Tibial artery (tissue), 4 donors: ENCODE measurements around the gene SDHA.
"Not testable (repeated sequence)": the region's sequence is repeated elsewhere in the genome, so short reads cannot be mapped to it uniquely, and the experiment has no call there.

Experiments used
- DNase-seq, 2 donors: peaks; one replicate each; pipeline ENCODE4 v3.0.0-alpha.2; 2019
- H3K27ac ChIP-seq, 2 donors: fragments of 200-600 bp; sonication (generic) in 1 of 2; 1 replicate in 1 of 2; 2 replicates in 1 of 2; pipeline ENCODE4 v1.5.1; 2018 to 2019; ENCODE audit warnings: mild to moderate bottlenecking in 1 of 2
- H3K27me3 ChIP-seq, 2 donors: fragments of 200-600 bp; sonication (generic) in 1 of 2; one replicate each; pipeline versions ENCODE4 v1.5.1 to v1.6.0; 2016 to 2019
- H3K36me3 ChIP-seq, 3 donors: fragments of 200-600 bp; sonication (generic) in 2 of 3; one replicate each; pipeline ENCODE4 v1.5.1; 2016 to 2019; ENCODE audit warnings: mild to moderate bottlenecking in 2 of 3
- H3K4me1 ChIP-seq, 4 donors: fragments of 200-600 bp; sonication (generic) in 2 of 4; 1 replicate in 3 of 4; 2 replicates in 1 of 4; pipeline ENCODE4 v1.5.1; 2016 to 2019
- H3K4me3 ChIP-seq, 2 donors: fragments of 200-600 bp; sonication (generic) in 1 of 2; 1 replicate in 1 of 2; 2 replicates in 1 of 2; pipeline ENCODE4 v1.5.1; 2018 to 2019; ENCODE audit warnings: mild to moderate bottlenecking in 2 of 2
- H3K9me3 ChIP-seq, 3 donors: fragments of 200-600 bp; sonication (generic) in 1 of 3; one replicate each; pipeline ENCODE4 v1.5.1; 2016 to 2019
- CTCF ChIP-seq, 2 experiments: fragments of 200-600 bp in 1 of 2; fragments of 450-650 bp in 1 of 2; IDR thresholded peaks; one replicate each; pipeline ENCODE4 v1.5.1; 2017 to 2019; ENCODE audit warnings: antibody characterized with exemption in 2 of 2, mild to moderate bottlenecking in 1 of 2, moderate library complexity in 1 of 2
- intact Hi-C: fragments of 100-400 bp; cut with DNase I; formaldehyde crosslinking; loops from one replicate; pipeline ENCODE4 v1.15.0; 2023; ENCODE audit warnings: low total_unique reads

SDHA gene

DNA sequence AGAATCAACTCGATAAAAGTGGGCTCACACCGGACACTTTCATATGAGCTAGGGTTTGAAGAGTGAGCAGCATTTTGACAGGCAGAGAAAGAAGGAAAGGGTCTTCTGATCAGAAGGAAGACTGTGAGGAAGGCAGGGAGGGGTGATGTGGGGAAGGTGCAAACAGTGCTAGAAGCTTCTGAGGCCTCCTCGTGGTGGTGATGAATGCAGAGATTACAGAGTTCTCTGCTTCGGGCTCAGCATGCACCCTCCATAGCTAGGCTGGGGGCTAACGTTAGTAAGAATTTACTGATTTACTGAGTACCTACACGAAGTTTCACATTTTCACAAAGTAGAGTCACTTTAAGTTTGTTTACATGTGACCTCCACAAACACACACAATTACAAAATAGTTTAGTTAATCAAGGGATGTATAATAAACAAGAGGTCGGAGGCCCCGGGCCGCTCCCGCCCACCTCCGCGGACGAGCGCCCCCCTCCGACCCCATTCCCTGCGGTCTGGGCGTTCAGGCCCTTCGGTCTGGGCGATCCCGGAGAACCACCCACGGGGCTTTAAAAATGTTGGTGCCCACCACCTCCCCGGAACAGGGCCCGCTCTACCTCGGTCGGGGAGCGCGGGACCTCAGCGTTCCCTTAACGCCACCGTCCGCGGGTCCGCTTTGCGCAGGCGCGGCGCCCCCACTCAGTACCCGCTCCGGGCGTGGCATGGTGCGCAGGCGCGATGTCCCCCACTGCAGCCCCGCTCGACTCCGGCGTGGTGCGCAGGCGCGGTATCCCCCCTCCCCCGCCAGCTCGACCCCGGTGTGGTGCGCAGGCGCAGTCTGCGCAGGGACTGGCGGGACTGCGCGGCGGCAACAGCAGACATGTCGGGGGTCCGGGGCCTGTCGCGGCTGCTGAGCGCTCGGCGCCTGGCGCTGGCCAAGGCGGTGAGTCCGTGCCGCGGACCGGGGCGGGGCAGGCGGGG lies at the start of gene SDHA, which contains the start of gene CCDC127:
Gene SDHA (plus strand): TSS at position 827 of the 963 bp plus-strand sequence. CDS start 36 bp downstream, at position 863.
Gene CCDC127 (minus strand): TSS at position 660 of the 963 bp plus-strand sequence. CDS start 1,304 bp downstream, outside the sequence.
- peaks cover 0 to 13% (median 6%) of the 10 kb centered on the region in 3 donors for H3K36me3 ChIP-seq
- intact Hi-C loops = loop anchor here (2.0 to 5.0 kb wide), 2 partner anchors 29 to 55 kb away; partner anchors contain the start of gene PDCD6
- H3K4me1 ChIP-seq = peaks cover 0 to 47% (median 18%) of the 10 kb centered on the region in 4 donors
- H3K4me3 ChIP-seq = peak within 1 kb of the TSS; percentile 73 to 95
- H3K27me3 ChIP-seq, H3K9me3 ChIP-seq: not testable (repeated sequence)
- peak within 1 kb of the TSS; percentile 78 to 86 for H3K27ac ChIP-seq
- peak; percentile 7 to 18 for TF ChIP-seq CTCF (IDR thresholded peaks at IDR 0.05)
- DNase-seq = peak; percentile 95 to 98

DNA sequence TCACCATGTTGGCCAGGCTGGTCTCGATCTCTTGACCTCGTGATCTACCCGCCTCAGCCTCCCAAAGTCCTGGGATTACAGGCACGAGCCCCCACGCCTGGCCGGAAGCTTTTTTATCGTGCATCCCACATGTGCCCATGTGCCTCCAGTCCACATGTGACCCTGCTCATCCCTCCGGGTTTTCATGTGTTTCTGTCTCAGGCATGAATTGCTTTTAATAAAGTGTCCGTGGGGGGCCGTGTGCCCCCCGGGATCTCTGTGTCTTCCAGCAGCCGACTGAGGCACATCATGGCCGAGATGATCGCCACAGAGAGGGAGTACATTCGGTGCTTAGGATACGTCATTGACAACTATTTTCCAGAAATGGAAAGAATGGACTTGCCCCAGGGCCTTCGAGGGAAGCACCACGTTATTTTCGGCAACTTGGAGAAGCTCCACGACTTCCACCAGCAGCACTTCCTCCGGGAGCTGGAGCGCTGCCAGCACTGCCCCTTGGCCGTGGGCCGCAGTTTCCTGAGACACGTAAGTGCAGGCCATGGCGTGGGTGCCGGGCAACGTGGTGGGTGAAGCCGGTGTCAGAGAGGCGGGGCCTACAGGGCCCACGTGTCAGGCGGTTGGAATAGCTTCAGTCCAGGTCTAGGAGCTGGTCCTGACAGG lies 48.9 kb upstream of the SDHA start:
- Histone ChIP-seq H3K9me3 (no peaks in the 10 kb centered on the region), H3K27me3 (peaks cover 0 to 19% of the 10 kb centered on the region in 2 donors), H3K27ac (no peak overlapping the region), H3K4me3 (no peak overlapping the region), H3K4me1 (peaks cover 0 to 11% (median 5%) of the 10 kb centered on the region in 4 donors), H3K36me3 (peaks cover 0 to 6% (median 0%) of the 10 kb centered on the region in 3 donors)
- intact Hi-C loops = no loop called here
- peak; percentile 43 to 77 for DNase-seq
- no peak for TF ChIP-seq CTCF (IDR thresholded peaks at IDR 0.05)

- Histone ChIP-seq H3K4me1 (peaks cover 0 to 11% (median 5%) of the 10 kb centered on the region in 4 donors), H3K4me3 (no peak overlapping the region), H3K27me3 (peaks cover 0 to 19% of the 10 kb centered on the region in 2 donors), H3K36me3 (peaks cover 0 to 6% (median 0%) of the 10 kb centered on the region in 3 donors), H3K9me3 (no peaks in the 10 kb centered on the region), H3K27ac (no peak overlapping the region)
- no peak for DNase-seq
- no peak for TF ChIP-seq CTCF (IDR thresholded peaks at IDR 0.05)
- intact Hi-C loops = no loop called here
Measured at GRCh38 chr5:169728-170094, 48.4 kb upstream of the SDHA start.

DNA sequence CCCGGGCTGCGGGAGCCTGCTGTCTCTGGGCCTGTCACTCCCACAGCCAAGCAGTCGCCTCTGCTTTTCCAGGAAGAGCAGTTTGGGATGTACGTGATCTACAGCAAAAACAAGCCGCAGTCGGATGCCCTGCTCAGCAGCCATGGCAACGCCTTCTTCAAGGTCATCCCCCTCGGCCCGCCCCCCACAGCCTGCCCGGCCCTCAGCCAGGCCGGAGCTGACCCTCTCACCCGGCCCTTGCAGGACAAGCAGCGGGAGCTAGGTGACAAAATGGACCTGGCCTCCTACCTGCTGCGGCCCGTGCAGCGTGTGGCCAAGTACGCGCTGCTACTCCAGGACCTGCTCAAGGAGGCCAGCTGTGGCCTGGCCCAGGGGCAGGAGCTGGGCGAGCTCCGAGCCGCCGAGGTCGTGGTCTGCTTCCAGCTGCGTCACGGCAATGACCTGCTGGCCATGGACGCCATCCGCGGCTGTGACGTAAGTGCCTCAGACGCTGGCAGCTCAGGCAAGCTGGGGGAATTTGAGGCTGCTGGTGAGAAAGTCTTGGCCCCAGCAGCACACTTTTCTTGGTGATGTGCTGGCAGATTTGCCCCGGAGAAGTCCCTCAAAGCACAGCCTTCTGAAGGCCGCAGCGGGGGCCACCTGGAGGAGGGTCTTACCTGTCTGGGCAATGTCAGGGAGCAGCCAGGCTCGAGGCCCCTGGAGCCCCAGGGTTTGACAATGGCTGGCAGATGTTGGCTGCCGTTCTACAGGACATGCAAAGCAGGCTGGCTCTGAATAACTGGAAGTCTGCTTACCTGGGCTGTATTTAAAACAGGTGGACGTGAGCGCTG lies 46.9 kb upstream of the SDHA start:
- H3K9me3 ChIP-seq = no peaks in the 10 kb centered on the region
- H3K27me3 ChIP-seq = peaks cover 0 to 19% of the 10 kb centered on the region in 2 donors
- H3K4me1 ChIP-seq = peaks cover 0 to 11% (median 5%) of the 10 kb centered on the region in 4 donors
- peaks cover 0 to 6% (median 0%) of the 10 kb centered on the region in 3 donors for H3K36me3 ChIP-seq
- intact Hi-C loops = no loop called here
- H3K4me3 ChIP-seq = no peak overlapping the region
- DNase-seq = peak; percentile 13 to 60
- TF ChIP-seq CTCF (IDR thresholded peaks at IDR 0.05) = no peak
- no peak overlapping the region for H3K27ac ChIP-seq
